ENCODE results near the gene TRIO. TPM values are rescaled to one million over a fixed set of nuclear protein-coding genes. Genes with fewer than 3 reads are reported as not detected.
A peak's percentile ranks its signal among the peaks of the same experiment; 100 is the strongest.

Gene TRIO
- total RNA-seq, 1 experiment from 2014 or later = 211 TPM

DNA sequence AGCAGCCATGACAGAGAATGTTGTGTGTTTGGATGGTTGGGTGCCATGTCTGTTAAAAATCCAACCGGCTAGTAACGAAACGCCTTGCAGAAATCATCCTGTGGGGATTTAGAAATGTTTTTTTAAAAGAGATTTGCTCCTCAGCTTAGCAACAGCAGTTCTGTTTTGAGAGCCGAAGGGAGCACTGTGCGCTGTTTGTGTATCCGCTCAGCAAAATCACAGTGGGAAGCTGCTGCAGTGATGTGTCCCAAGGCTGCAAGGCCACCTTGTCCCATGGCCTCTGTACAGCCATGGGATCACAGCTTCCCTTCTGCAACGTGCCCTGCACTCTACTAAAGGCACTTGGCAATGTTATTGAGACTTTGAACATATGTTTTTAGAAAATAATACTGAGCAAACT lies 40.9 kb downstream of the TRIO start:
- Histone ChIP-seq H2AFZ (ENCODE audit: low read length) (no peak overlapping the region), H3K36me3 (ENCODE audit: low read depth, low read length) (no peaks in the 10 kb centered on the region), H3K4me2 (ENCODE audit: low read length) (peak overlapping the region; percentile 79), H3K9me2 (replicated peaks; ENCODE audit: low read length) (no peaks in the 10 kb centered on the region), H3F3A (ENCODE audit: low read length, unreplicated experiment) (peaks cover 21% of the 10 kb centered on the region), H3K4me1 (ENCODE audit: insufficient read depth, low read length) (peaks cover 86% of the 10 kb centered on the region), H3K9ac (ENCODE audit: low read length) (no peak overlapping the region), H3K9me3 (ENCODE audit: low read length) (no peaks in the 10 kb centered on the region), H3K4me3 (ENCODE audit: low read length) (no peak overlapping the region), H3K27me3 (ENCODE audit: low read length) (no peaks in the 10 kb centered on the region), H3K79me2 (ENCODE audit: low read length) (peaks cover 100% of the 10 kb centered on the region), H4K20me1 (ENCODE audit: low read length) (0 out of 2 replicates have a peak, but pooled peaks cover 3% of the 10 kb centered on the region), H3K27ac (ENCODE audit: low read length) (peak overlapping the region; percentile 94)
- ChIA-PET CTCF (no interaction called here), POLR2A (ENCODE audit: unreplicated experiment) (no interaction called here)
- no TSS peak for BruUV-seq (replicated peaks)
- no peak for ATAC-seq
- no peak for DNase-seq
- intact Hi-C loops (cut with micrococcal nuclease) = no loop called here
- TF ChIP-seq EZH2phosphoT487 (IDR thresholded peaks at IDR 0.05; ENCODE audit: borderline replicate concordance, low read length) (no peak), EZH2 (IDR thresholded peaks at IDR 0.05; ENCODE audit: low read length, unreplicated experiment) (no peak)
- TF ChIP-seq, protein P1, sequence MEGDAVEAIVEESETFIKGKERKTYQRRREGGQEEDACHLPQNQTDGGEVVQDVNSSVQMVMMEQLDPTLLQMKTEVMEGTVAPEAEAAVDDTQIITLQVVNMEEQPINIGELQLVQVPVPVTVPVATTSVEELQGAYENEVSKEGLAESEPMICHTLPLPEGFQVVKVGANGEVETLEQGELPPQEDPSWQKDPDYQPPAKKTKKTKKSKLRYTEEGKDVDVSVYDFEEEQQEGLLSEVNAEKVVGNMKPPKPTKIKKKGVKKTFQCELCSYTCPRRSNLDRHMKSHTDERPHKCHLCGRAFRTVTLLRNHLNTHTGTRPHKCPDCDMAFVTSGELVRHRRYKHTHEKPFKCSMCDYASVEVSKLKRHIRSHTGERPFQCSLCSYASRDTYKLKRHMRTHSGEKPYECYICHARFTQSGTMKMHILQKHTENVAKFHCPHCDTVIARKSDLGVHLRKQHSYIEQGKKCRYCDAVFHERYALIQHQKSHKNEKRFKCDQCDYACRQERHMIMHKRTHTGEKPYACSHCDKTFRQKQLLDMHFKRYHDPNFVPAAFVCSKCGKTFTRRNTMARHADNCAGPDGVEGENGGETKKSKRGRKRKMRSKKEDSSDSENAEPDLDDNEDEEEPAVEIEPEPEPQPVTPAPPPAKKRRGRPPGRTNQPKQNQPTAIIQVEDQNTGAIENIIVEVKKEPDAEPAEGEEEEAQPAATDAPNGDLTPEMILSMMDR (conservative IDR thresholded peaks at IDR 0.05; ENCODE audit: low read depth, low read length) = no peak

DNA sequence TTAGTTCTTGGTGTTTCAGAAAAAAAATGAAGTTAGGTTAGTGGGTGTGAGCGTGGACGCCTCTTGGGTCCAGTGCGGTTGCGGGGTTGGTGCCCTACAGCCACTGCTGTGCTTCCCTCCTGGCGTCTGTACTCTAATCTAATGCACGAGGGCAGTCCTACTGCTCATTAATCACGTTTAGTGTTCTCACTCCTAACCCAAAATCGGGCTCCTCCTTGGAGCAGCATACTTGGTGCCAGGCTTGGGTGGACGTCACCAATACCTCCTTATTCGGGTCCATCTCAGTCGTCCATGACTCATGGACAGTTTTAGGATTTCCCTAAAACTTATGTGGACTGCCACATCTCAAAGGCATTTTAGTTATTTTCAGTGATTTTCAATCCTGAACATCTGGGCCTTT lies 41.6 kb downstream of the TRIO start:
- Histone ChIP-seq H3F3A (ENCODE audit: low read length, unreplicated experiment) (peaks cover 27% of the 10 kb centered on the region), H3K4me2 (ENCODE audit: low read length) (peak overlapping the region; percentile 79), H3K27me3 (ENCODE audit: low read length) (no peaks in the 10 kb centered on the region), H3K27ac (ENCODE audit: low read length) (peak overlapping the region; percentile 94), H4K20me1 (ENCODE audit: low read length) (0 out of 2 replicates have a peak, but pooled peaks cover 3% of the 10 kb centered on the region), H3K36me3 (ENCODE audit: low read depth, low read length) (no peaks in the 10 kb centered on the region), H3K9me2 (replicated peaks; ENCODE audit: low read length) (no peaks in the 10 kb centered on the region), H3K9ac (ENCODE audit: low read length) (peak overlapping the region; percentile 73), H3K4me3 (ENCODE audit: low read length) (peak overlapping the region; percentile 46), H3K9me3 (ENCODE audit: low read length) (no peaks in the 10 kb centered on the region), H3K79me2 (ENCODE audit: low read length) (peaks cover 100% of the 10 kb centered on the region), H3K4me1 (ENCODE audit: insufficient read depth, low read length) (peaks cover 86% of the 10 kb centered on the region), H2AFZ (ENCODE audit: low read length) (no peak overlapping the region)
- intact Hi-C loops (cut with micrococcal nuclease) = loop anchor here (5.0 kb wide), 1 partner anchor 77 kb away; no protein-coding TSS in a partner anchor
- ATAC-seq (no peak), DNase-seq (no peak)
- no peak for TF ChIP-seq EZH2 (IDR thresholded peaks at IDR 0.05; ENCODE audit: low read length, unreplicated experiment)
- TF ChIP-seq, protein P1 (conservative IDR thresholded peaks at IDR 0.05; ENCODE audit: low read depth, low read length) = no peak
- no peak for TF ChIP-seq EZH2phosphoT487 (IDR thresholded peaks at IDR 0.05; ENCODE audit: borderline replicate concordance, low read length)
- CTCF ChIA-PET = no interaction called here
- POLR2A ChIA-PET (ENCODE audit: unreplicated experiment) = no interaction called here
- no TSS peak for BruUV-seq (replicated peaks)

DNA sequence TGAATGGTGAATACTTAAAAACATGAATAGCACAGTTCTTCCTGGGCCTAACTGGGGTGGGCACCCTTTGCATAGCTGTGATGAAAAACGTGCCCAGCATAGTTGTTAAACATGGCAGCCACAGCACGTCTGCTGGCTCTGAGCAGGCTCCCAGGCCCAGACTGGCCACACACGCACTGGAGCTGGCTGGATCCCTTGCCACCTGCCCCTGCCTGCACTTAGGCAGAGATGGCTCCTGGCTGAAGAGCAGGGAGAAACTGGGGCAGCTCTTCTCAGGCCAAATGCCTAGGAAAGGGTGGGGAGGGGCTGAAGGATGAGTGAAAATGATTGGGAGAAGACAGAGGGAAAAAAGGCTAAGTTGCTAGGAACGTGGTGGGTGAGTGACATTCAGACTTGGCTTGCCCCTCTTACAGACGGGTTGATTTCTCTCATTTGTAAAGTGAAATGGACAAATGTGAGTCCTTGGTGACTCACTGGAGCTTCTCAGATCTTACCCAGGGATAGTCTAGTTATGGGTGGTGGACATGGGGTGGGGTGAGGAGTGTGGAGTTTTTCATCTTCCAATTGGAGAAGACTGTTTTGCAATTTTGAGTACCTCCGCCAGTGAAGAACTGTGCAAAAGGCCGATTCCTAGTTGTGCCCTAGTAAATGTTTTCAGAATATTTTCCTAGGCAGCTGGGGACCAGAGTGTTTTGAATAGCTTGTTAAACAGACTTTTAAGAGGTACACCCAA lies 42.4 kb downstream of the TRIO start:
- ChIA-PET CTCF (no interaction called here), POLR2A (ENCODE audit: unreplicated experiment) (interaction anchor here (0.6 to 1.4 kb wide), 4 partner anchors 18 to 145 kb away, joined by 3 to 7 read pairs (median 4); no protein-coding TSS in a partner anchor)
- TF ChIP-seq, protein P1 (conservative IDR thresholded peaks at IDR 0.05; ENCODE audit: low read depth, low read length) = no peak
- no peak for TF ChIP-seq EZH2phosphoT487 (IDR thresholded peaks at IDR 0.05; ENCODE audit: borderline replicate concordance, low read length)
- TF ChIP-seq EZH2 (IDR thresholded peaks at IDR 0.05; ENCODE audit: low read length, unreplicated experiment) = no peak
- DNase-seq = peak; percentile 94
- Histone ChIP-seq H3K79me2 (ENCODE audit: low read length) (peaks cover 95% of the 10 kb centered on the region), H3F3A (ENCODE audit: low read length, unreplicated experiment) (peaks cover 27% of the 10 kb centered on the region), H3K36me3 (ENCODE audit: low read depth, low read length) (no peaks in the 10 kb centered on the region), H3K4me1 (ENCODE audit: insufficient read depth, low read length) (peaks cover 85% of the 10 kb centered on the region), H3K4me2 (ENCODE audit: low read length) (peak overlapping the region; percentile 79), H3K9me2 (replicated peaks; ENCODE audit: low read length) (no peaks in the 10 kb centered on the region), H3K27me3 (ENCODE audit: low read length) (no peaks in the 10 kb centered on the region), H4K20me1 (ENCODE audit: low read length) (0 out of 2 replicates have a peak, but pooled peaks cover 3% of the 10 kb centered on the region), H3K9me3 (ENCODE audit: low read length) (no peaks in the 10 kb centered on the region), H3K9ac (ENCODE audit: low read length) (peak overlapping the region; percentile 73), H3K27ac (ENCODE audit: low read length) (peak overlapping the region; percentile 94), H3K4me3 (ENCODE audit: low read length) (peak overlapping the region; percentile 46), H2AFZ (ENCODE audit: low read length) (no peak overlapping the region)
- TSS peak; percentile 88 for BruUV-seq (replicated peaks)
- intact Hi-C loops (cut with micrococcal nuclease) = loop anchor here (5.0 kb wide), 1 partner anchor 78 kb away; no protein-coding TSS in a partner anchor
- ATAC-seq = peak; percentile 59
